HL-60/S4 treated with retinoic acid at 250 ng/mL for 4 days and 3 days (cell line): ENCODE results near the gene CDKN1A.

ENCODE experiments used
- in situ Hi-C: fragments of 300-500 bp; cut with MboI; formaldehyde crosslinking; loops from 2 replicates; pipeline ENCODE4 v1.7.0; 2022; ENCODE audit warnings: low sequenced_read_pairs

Gene CDKN1A

DNA sequence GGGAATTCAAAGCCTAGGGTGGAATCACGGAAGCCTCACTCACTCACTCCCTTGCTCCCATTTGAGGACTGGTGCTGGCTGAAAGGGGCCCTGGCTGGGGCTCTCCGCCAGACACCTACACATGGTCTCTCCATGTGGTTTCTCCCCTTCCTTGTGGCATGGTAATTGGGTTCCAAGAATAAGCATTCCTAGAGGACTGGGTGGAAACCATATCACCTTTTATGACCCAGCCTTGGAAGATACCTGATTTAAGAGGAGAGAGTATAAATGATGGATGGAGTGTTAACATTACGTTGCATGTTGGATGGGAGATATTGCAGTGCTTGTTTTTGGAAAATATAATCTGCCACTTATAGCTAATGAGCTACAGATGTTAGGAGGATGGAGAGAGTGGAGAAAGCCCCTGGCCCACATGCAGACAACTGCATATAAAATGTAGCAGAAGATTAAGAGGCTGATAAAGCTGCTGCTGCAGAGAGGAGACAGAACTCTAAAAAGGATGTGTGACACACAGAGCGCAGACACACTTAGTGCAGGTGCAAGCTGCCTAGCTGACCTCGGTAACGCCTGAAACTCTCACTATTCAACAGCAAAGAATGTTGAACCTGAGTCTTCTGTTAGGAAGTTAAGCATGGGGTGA lies 23.3 kb upstream of the CDKN1A start:
- in situ Hi-C loops = no loop called here

- in situ Hi-C loops = no loop called here
Observed at GRCh38 chr6:36656441-36656840, 22.1 kb upstream of the CDKN1A start.

- in situ Hi-C loops = no loop called here
Observed at GRCh38 chr6:36657271-36657670, 21.2 kb upstream of the CDKN1A start.

DNA sequence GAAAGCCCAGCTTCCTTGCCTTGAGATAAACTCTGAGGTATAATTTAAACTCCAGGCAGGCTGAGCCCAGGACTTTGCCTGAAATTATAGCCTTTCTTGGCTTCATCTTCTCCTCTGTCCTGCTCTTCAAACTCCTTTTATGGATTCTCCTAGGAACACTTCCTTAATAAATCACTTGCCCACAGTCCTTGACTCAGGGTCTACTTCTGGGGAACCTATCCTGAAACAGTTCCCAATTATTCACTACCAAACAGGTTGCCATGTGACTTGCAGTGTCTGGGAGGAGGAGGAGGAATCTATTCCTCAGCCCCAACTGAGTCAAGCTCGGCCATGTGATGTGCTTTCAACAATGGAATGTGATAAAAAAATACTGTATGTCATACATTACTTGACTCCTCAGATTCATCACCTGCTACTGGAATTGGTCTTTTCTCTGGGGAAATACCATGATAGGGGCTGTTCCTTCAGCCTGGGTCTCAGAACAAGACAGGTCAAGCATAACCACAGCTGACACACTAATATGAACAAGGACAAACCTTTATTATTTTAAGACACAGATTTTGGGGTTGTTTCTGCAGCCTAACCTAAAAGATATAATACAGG lies 20.5 kb upstream of the CDKN1A start:
- in situ Hi-C loops = no loop called here

- in situ Hi-C loops = no loop called here
Observed at GRCh38 chr6:36659271-36659670, 19.2 kb upstream of the CDKN1A start.

DNA sequence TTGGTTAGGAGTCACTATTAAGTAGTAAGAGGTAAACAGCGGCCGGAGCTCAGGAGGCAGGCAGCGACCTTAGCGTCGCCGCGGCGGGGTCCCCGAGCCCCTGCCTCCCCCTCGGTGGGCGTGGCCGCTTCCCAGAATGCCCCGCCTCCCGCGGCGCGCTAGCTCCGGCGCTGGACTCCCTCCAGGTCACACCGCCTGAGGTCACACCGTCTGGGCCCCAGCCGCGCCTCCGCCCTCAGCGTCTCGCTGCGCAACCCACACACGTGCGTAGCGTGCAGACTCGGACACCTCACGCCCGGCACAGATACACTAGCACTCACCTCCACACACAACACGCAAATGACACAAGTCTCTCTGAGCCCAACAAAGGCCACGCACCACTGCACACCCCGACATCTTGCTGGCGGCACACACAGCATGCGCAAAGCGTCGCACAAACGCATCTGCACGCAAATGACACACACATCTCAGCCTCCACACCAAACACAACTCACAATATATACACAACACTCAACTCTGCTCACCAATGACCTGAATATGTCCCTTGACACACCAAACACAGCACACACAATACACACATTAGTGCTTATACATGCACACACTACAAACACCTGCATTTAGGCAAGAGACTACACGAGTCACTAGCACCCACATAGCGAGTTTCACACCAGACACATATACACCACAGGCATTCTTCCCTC lies 17.6 kb upstream of the CDKN1A start:
- in situ Hi-C loops = no loop called here

DNA sequence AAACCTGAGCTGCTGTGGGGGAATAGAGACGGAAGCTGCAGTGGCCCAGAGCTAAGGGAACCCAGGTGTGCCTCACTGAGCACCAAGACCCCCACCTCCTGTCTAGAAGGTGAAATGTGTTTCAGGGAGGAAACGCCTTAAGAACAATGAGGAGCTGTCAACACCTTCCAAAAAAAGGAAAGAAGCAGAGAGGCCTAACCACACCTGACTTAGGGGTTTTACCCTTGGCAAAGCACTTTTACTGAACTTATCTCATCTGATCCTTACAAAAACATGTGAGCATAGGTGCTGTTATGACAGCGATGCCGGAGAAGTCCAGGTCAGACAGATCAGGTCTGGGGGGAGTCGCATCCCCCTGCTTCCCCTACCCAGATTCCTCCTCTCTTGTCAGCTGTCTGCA lies 16.1 kb upstream of the CDKN1A start:
- in situ Hi-C loops = no loop called here

DNA sequence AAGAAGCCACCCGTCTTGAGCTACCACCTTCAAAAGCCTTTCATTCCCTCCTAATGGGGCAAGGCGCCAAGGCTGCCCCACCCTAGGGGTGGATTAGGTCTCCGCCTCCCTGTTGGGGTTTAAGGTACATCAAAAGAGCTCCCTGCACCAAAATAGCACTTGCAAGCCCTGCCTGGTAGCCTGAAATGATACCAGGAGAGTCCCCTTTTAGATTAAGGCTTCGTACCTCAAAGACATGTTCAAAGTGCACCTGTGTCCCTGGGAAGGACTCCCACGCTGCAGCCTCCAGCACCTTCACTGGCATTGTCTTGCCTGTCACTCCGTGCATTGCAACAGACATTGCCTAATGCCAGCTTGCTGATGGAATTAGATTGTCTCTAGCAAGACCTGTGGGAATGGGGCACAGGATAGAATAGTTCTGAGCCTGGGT lies 15.7 kb upstream of the CDKN1A start:
- in situ Hi-C loops = no loop called here

- in situ Hi-C loops = no loop called here
Observed at GRCh38 chr6:36663504-36664446, 14.7 kb upstream of the CDKN1A start.

DNA sequence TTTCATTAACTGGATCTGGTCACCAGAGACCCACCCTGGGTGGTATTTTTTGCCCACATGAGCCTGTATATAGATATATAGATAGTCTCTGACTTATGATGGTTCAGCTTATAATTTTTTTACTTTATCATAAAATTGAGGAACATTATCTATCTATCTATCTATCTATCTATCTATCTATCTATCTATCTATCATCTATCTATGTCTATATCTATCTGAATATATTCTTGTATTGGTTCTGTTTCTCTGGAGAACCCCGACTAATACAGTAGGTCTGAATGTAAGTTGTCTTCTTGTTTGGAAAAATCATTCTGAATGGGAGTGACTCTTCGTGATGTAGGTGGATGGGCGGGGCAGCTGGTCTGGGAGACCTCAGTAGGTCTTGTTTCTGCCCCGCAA lies 13.3 kb upstream of the CDKN1A start:
- in situ Hi-C loops = no loop called here

- in situ Hi-C loops = no loop called here
Observed at GRCh38 chr6:36666287-36666686, 12.2 kb upstream of the CDKN1A start.

DNA sequence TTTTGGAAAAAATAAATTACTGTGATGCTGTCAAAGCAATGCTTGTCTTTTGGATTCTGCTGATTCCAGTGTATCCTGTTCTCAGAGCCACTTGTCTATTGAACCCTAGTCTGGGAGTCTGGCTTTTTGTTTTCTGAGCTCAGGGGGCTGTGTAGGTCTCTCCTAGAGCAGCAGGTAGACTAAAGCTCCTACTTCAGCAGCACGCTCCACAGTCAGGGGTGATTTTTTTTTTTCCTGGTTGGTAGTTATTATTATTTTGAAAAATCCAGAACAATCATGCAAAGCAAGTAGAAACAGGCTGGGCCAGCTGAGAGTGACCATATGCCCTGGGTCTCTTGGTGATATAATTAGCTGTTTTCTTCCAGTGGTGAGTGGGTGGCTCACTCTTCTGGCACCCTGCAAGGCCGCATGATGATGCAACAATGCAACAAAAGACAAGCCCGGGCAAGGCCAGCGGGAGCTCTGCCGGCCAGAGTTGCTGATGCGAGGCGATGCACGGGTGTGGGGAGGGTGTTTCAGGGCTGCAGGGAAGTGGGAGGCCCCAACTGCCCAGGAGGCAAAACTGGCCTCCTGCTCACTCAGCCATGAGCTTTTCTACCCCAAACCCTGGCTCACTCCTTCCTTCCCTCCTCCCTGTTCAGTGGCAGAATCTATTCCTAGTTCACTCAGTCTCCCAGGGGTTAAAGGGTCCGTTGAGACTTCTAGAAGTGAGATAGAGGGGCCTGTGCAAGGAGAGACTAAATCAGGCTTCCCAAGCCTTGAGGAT lies 11.5 kb upstream of the CDKN1A start:
- in situ Hi-C loops = no loop called here

DNA sequence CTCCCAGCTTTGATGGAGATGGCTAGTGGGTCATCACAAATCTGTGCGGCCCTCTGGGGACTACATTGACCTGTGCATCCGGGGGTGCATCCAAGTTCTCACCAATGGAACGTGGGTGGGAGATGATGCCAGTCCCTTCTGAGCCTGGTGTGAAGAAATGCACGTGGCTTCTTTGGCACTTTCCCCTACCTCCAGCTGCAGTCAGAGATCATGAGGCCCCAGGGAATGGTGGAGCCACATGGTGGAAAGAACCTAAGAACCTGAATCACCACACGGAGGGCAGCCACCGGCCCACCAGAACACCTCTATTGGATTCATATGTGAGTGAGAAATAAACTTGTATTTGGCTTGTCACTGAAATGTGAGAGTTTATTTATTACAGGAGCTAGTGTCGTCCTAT lies 9.9 kb upstream of the CDKN1A start:
- in situ Hi-C loops = no loop called here

DNA sequence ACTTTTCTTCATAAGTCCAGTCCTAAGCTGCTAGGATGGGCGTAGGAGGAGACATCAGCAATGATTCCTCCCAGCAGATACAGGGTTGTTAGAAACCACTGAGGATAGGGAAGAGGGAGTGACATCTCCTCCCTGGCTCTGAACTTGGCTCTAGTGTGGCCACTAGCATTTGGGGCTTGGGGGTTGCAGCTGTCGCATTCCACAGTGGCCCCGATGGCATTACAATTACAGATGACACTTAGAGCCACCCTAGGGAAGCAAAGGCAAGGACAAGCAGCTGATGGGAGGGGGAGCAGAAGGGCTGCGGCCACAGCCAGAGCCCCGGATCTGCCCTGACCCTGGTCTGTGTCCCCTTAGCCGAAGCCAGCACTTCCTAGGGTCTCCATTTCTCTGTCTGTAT lies 9.5 kb upstream of the CDKN1A start:
- in situ Hi-C loops = no loop called here

DNA sequence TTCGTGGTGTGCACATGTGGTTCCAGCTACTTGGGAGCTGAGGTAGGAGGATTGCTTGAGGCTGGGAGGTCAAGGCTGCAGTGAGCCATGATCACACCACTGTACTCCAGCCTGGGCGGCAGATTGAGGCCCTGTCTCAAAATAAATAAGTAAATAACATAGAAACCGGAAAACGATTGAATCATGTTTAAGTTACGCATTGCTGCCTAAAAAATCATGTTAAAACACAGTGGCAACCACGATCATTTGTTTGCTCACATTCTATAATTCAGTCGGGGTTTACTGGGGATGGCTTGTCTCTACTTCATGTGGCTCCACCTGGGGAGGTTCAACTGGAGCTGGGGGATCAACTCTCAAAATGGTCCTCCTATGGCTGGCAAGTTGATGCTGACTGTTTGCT lies 8.2 kb upstream of the CDKN1A start:
- in situ Hi-C loops = loop anchor here (5.0 kb wide), 1 partner anchor 48 kb away; no protein-coding TSS in a partner anchor

DNA sequence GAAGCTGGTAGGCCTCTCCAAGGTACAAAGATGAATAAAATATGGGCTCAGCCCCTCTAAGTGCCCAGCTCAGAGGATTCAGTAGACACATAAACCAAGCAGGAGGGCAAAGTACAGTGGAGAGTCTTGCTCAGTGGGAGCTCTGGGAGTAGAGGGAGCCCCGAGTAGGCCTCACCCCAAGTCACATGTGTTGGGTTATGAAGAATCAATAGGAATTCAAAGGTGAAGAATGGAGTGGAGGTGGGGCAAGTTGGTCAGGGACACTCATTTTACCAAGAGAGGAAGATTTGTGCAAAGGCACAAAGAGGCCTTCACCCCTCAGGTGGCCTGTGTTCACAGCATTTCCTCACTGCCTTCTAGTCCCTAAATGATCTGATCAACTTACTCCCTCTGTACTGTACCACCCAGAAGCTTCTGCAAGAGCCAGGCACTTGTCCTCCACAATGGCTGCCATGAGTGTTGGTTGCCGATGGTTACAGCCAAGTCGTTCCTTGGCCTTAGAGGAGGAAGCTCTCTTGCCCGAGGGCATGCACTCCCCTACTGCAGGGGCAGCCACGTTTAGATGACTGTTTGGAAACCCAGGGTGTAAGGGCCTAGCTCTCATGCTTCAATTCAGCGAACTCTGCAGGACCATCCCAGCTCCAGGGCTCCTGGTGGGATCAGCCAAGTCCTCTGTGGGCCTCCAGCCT lies 6.7 kb upstream of the CDKN1A start:
- in situ Hi-C loops = loop anchor here (5.0 kb wide), 1 partner anchor 50 kb away; no protein-coding TSS in a partner anchor

DNA sequence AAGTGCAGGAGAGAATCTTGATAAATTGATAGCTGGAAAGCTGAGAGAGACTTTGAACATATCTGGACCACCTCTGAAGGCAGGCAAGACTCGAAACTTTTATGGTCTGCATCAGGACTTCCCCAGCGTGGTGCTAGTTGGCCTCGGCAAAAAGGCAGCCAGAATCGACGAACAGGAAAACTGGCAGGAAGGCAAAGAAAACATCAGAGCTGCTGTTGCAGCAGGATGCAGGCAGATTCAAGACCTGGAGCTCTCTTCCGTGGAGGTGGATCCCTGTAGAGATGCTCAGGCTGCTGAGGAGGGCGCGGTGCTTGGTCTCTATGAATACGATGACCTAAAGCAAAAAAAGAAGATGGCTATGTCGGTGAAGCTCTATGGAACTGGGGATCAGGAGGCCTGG lies 4.6 kb upstream of the CDKN1A start:
- in situ Hi-C loops = loop anchor here (5.0 kb wide), 1 partner anchor 52 kb away; no protein-coding TSS in a partner anchor

GRCh38 chr6:36674942-36675341 lies 3.6 kb upstream of the CDKN1A start:
- in situ Hi-C loops = loop anchor here (5.0 kb wide), 1 partner anchor 53 kb away; no protein-coding TSS in a partner anchor

DNA sequence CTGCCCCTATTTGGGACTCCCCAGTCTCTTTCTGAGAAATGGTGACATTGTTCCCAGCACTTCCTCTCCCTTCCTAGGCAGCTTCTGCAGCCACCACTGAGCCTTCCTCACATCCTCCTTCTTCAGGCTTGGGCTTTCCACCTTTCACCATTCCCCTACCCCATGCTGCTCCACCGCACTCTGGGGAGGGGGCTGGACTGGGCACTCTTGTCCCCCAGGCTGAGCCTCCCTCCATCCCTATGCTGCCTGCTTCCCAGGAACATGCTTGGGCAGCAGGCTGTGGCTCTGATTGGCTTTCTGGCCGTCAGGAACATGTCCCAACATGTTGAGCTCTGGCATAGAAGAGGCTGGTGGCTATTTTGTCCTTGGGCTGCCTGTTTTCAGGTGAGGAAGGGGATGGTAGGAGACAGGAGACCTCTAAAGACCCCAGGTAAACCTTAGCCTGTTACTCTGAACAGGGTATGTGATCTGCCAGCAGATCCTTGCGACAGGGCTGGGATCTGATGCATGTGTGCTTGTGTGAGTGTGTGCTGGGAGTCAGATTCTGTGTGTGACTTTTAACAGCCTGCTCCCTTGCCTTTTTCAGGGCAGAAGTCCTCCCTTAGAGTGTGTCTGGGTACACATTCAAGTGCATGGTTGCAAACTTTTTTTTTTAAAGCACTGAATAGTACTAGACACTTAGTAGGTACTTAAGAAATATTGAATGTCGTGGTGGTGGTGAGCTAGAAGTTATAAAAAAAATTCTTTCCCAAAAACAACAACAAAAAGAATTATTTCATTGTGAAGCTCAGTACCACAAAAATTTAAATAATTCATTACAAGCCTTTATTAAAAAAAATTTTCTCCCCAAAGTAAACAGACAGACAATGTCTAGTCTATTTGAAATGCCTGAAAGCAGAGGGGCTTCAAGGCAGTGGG lies 2.1 kb upstream of the CDKN1A start:
- in situ Hi-C loops = no loop called here
